ENCODE results near the gene FAM149B1. TPM values are rescaled to one million over a fixed set of nuclear protein-coding genes. Genes with fewer than 3 reads are reported as not detected.

Gene FAM149B1
- total and polyA plus RNA-seq, 2 of the 13 experiments (the other 11 are each of a cell fraction or from before 2014, with no cell fraction given), result 9.3 to 16.8 TPM

GRCh38 chr10:73252445-73253224 lies 84.7 kb downstream of the FAM149B1 start, which contains the start of gene MRPS16 (continued):
- TF ChIP-seq, protein P1, sequence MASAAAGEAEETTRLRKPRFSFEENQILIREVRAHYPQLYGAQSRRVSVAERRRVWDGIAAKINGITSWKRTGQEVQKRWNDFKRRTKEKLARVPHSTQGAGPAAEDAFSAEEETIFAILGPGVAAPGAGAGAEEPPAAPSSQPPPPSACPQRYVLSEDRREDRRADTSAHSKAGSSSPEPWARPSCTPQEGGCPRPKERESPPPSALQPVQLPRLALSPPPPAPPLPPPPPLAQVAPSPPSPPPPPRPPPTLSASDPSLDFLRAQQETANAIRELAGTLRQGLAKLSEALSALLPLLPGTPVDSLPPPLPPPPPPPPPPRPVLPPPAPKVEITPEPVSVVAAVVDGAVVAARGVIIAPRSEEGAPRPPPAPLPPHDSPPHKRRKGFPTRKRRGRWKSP (CRISPR knock-in tag; IDR thresholded peaks at IDR 0.05), result peak; percentile 95
- TF ChIP-seq SIN3B (IDR thresholded peaks at IDR 0.05; ENCODE audit: low read length), result no peak
- TF ChIP-seq, protein P2, sequence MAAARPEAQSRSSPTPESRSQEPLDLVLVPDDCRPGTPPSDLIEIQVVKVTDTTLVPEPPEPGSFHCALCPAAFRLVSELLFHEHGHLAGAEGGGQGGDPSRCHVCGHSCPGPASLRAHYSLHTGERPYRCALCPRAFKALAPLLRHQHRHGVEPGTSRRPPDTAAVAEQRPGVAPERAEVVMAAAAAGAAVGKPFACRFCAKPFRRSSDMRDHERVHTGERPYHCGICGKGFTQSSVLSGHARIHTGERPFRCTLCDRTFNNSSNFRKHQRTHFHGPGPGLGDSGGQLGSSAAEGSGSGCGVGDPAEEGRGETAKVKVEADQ (CRISPR knock-in tag; IDR thresholded peaks at IDR 0.05; ENCODE audit: borderline replicate concordance), result peak; percentile 74; the same call in 1 of the 2 replicates
- peak; percentile 60 for TF ChIP-seq SRSF1 (optimal IDR thresholded peaks at IDR 0.05; ENCODE audit: low read depth, low read length)
- TF ChIP-seq ZNF781 (CRISPR knock-in tag; IDR thresholded peaks at IDR 0.05; ENCODE audit: borderline replicate concordance, not compliant biosample characterization), result peak; percentile 61
- TF ChIP-seq TOPORS (CRISPR knock-in tag; IDR thresholded peaks at IDR 0.05), result 0 out of 2 replicates have a peak, but pooled peaks have one; percentile 26
- no peak for TF ChIP-seq ZBTB7A (CRISPR knock-in tag; IDR thresholded peaks at IDR 0.05)
- TF ChIP-seq RARG (CRISPR knock-in tag; IDR thresholded peaks at IDR 0.05; ENCODE audit: low read depth), result no peak
- TF ChIP-seq REXO4 (CRISPR knock-in tag; IDR thresholded peaks at IDR 0.05; ENCODE audit: borderline replicate concordance), result no peak
- TF ChIP-seq DPF2 (CRISPR knock-in tag; IDR thresholded peaks at IDR 0.05; ENCODE audit: borderline replicate concordance, low read depth), result no peak
- no peak for TF ChIP-seq ZNF773 (CRISPR knock-in tag; IDR thresholded peaks at IDR 0.05; ENCODE audit: borderline replicate concordance)
- no peak for TF ChIP-seq ZNF207 (IDR thresholded peaks at IDR 0.05; ENCODE audit: borderline replicate concordance)
- no peak for TF ChIP-seq SMARCC2 (IDR thresholded peaks at IDR 0.05)
- no peak for TF ChIP-seq NFYC (CRISPR knock-in tag; IDR thresholded peaks at IDR 0.05)
- TF ChIP-seq ZNF550 (CRISPR knock-in tag; IDR thresholded peaks at IDR 0.05; ENCODE audit: borderline replicate concordance), result 0 out of 2 replicates have a peak, but pooled peaks have one; percentile 22
- no peak for TF ChIP-seq ZNF512B (CRISPR knock-in tag; IDR thresholded peaks at IDR 0.05; ENCODE audit: borderline replicate concordance)
- TF ChIP-seq ZNF788 (CRISPR knock-in tag; IDR thresholded peaks at IDR 0.05; ENCODE audit: borderline replicate concordance), result peak; percentile 83; the same call in 1 of the 2 replicates
- no peak for TF ChIP-seq DNMT1 (CRISPR knock-in tag; IDR thresholded peaks at IDR 0.05)
- no peak; the same call in 1 of the 2 replicates for TF ChIP-seq PATZ1 (CRISPR knock-in tag; IDR thresholded peaks at IDR 0.05)
- TF ChIP-seq KDM1A (CRISPR knock-in tag; IDR thresholded peaks at IDR 0.05), result no peak

Data from HepG2 (cell line).